A673 (cell line): ENCODE measurements around the gene DNAAF5.

ENCODE experiments used
- CTCF ChIP-seq: fragments of 300-800, 200-600 bp; sonication (generic); conservative IDR thresholded peaks from 2 replicates; pipeline ENCODE4 v1.5.1; 2017; ENCODE audit warnings: low read depth, mild to moderate bottlenecking, antibody characterized with exemption, low read length, moderate library complexity, mixed read lengths
- EZH2 ChIP-seq: fragments of 200-600 bp; sonication (generic); IDR thresholded peaks from 2 replicates; pipeline ENCODE4 v1.6.1; 2017; ENCODE audit warnings: borderline replicate concordance, low read depth, mild to moderate bottlenecking, mixed read lengths, antibody characterized with exemption, low read length; ENCODE audit not compliant: poor library complexity, severe bottlenecking

- TF ChIP-seq EZH2 (no peak), CTCF (no peak)
These were observed 11.7 kb downstream of the DNAAF5 start for GRCh38 chr7:738241-738640.
